Mucosa of descending colon (tissue), 3 donors: ENCODE data around the gene DYNLRB1. TPM values are rescaled to one million over a fixed set of nuclear protein-coding genes. Genes with fewer than 3 reads are reported as not detected.

Experiments used
- ATAC-seq: fragments of 200-7000 bp; cut with Tn5 transposase; one replicate; pipeline ENCODE4 v1.9.1; 2020; ENCODE audit warnings: mild to moderate bottlenecking, moderate library complexity
- DNase-seq, 3 donors: peaks; one replicate each; pipeline ENCODE4 v3.0.0-alpha.2; 2020
- H3K36me3 ChIP-seq: fragments of 200-600 bp; one replicate; pipeline ENCODE4 v1.8.0; 2021; ENCODE audit warnings: low read depth, mild to moderate bottlenecking
- H3K4me1 ChIP-seq: fragments of 200-600 bp; one replicate; pipeline ENCODE4 v1.8.0; 2021; ENCODE audit warnings: low read depth, mild to moderate bottlenecking
- H3K4me3 ChIP-seq: fragments of 200-600 bp; one replicate; pipeline ENCODE4 v1.8.0; 2021; ENCODE audit warnings: mild to moderate bottlenecking
- H3K9me3 ChIP-seq: fragments of 200-600 bp; one replicate; pipeline ENCODE4 v1.8.0; 2021; ENCODE audit warnings: mild to moderate bottlenecking
- intact Hi-C, 2 donors: fragments of 100-400 bp; cut with DNase I in 1 of 2; cut with micrococcal nuclease in 1 of 2; formaldehyde crosslinking; loops; one replicate each; pipeline versions ENCODE4 v1.11.0 to v1.11.1; 2022; cut with DNase I, micrococcal nuclease
- total RNA-seq, 3 donors: library from RNA; stranded (reverse); fragmentation: NEBNext Ultra II Directional in 2 of 3; extraction: Animal tissue kit (Norgen Biotek cat#: 25700) in 2 of 3; gene quantifications; one replicate each; pipeline versions ENCODE4 v1.2.1 to v1.2.4, GENCODE V29; 2021 to 2023
- TF ChIP-seq, protein P1 (sequence below): fragments of 200-600 bp; IDR thresholded peaks from one replicate; pipeline ENCODE4 v1.8.0; 2022; ENCODE audit warnings: antibody characterized with exemption, mild to moderate bottlenecking
- donor health status: DM: no; HTN: no; CAD: no; lungs with moderate emphysema.
- donor health status: DM: no; HTN: no; CAD: no.
- donor health status: DM: no; HTN: yes; CAD: no.

The DYNLRB1 gene
- total RNA-seq, 3 donors from 2014 or later = 110 to 137 (median 119) TPM

DNA sequence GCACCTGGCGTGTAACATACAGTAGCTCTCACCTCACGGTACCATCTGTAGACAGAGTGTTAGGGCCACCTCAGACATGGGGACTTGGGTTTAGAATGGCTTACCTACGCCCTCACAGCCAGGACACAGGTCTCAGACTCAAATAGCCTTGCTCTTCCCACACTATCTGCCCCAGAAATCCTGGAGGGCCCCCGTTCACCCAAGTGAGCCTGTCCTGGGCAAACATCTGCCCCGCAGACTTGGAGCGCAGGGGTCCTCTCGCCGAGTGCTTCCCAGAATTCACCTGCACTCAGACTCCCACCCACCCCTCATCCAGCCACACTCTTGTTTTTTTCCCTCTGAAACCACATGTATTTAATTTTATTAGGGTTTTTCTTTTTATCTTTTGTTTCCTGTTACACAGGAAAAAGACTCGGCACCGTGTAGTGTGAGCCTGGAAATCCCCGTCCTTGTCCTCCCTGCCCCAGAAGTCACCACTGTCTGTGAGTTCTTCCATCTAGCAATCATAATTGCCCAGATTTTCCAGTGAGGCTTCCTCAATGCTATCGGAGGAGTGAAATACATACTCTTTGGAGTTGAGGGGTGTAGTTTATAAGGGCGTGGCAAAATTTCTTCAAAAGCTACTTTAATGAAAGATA, 25.2 kb downstream of the DYNLRB1 start:
- H3K4me1 ChIP-seq = peaks cover 12% of the 10 kb centered on the region
- TF ChIP-seq, protein P1, sequence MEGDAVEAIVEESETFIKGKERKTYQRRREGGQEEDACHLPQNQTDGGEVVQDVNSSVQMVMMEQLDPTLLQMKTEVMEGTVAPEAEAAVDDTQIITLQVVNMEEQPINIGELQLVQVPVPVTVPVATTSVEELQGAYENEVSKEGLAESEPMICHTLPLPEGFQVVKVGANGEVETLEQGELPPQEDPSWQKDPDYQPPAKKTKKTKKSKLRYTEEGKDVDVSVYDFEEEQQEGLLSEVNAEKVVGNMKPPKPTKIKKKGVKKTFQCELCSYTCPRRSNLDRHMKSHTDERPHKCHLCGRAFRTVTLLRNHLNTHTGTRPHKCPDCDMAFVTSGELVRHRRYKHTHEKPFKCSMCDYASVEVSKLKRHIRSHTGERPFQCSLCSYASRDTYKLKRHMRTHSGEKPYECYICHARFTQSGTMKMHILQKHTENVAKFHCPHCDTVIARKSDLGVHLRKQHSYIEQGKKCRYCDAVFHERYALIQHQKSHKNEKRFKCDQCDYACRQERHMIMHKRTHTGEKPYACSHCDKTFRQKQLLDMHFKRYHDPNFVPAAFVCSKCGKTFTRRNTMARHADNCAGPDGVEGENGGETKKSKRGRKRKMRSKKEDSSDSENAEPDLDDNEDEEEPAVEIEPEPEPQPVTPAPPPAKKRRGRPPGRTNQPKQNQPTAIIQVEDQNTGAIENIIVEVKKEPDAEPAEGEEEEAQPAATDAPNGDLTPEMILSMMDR = no peak
- no peaks in the 10 kb centered on the region for H3K9me3 ChIP-seq
- peaks cover 7% of the 10 kb centered on the region for H3K36me3 ChIP-seq
- peak in 2 of 3 donors; percentile 7 to 24 for DNase-seq
- no peak overlapping the region for H3K4me3 ChIP-seq
- no peak for ATAC-seq
- intact Hi-C loops = no loop called here

GRCh38 chr20:34541917-34542316, 25.7 kb downstream of the DYNLRB1 start:
- intact Hi-C loops = no loop called here
- TF ChIP-seq, protein P1 = no peak
- peak in 2 of 3 donors; percentile 16 to 17 for DNase-seq
- no peaks in the 10 kb centered on the region for H3K9me3 ChIP-seq
- peaks cover 12% of the 10 kb centered on the region for H3K4me1 ChIP-seq
- no peak for ATAC-seq
- H3K4me3 ChIP-seq = no peak overlapping the region
- H3K36me3 ChIP-seq = peaks cover 7% of the 10 kb centered on the region

DNA sequence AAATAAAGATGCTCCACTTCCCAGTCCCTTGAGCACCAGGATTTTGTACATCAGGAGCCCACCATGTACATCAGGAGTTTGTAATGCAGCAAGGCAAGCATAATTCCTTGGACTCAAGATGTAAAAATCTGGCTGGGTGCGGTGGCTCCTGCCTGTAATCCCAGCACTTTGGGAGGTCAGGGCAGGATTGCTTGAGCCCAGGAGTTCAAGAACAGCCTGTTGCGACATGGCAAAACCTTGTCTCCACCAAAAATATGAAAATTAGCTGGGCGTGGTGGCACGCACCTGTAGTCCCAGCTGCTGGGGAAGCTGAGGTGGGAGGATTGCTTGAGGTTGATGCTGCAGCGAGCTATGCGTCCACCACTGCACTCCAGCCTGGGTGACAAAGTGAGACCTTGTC, 26.2 kb downstream of the DYNLRB1 start:
- TF ChIP-seq, protein P1 = no peak
- Histone ChIP-seq H3K4me3 (no peak overlapping the region), H3K4me1 (peaks cover 12% of the 10 kb centered on the region), H3K9me3 (no peaks in the 10 kb centered on the region), H3K36me3 (peaks cover 7% of the 10 kb centered on the region)
- intact Hi-C loops = no loop called here
- ATAC-seq (no peak), DNase-seq (peak in 2 of 3 donors; percentile 7 to 19)

DNA sequence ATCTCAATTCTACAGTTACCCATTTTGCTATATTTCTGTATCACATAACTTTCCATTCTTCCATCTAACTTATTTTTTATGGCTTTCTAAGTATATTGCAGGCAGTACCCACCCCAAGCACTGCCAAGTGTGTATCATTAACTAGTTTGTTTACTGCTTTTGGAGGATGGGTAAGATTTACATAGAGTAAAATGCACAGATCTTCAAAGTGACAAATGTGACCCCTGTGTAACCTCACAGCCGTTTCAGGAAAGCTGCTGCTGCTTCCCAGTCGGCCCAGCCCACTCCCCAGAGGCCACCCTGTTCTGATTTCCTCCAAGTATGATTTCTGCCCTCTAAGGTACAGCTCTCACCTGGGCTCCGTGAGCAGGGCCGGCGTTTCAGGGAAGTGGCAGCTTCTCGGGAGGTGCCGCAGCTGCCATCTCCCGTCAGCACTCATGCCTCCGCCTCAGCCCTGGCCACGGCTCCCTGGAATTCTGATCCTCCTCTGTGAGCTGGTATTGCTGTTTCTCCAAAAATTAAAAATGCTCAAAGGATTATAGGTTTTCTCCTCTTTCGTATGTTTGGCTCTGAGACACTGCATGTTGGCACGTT, 27.3 kb downstream of the DYNLRB1 start:
- peak; percentile 40 to 63 (median 55) for DNase-seq
- intact Hi-C loops = no loop called here
- peaks cover 14% of the 10 kb centered on the region for H3K4me1 ChIP-seq
- H3K36me3 ChIP-seq = peaks cover 7% of the 10 kb centered on the region
- TF ChIP-seq, protein P1 = no peak
- no peaks in the 10 kb centered on the region for H3K9me3 ChIP-seq
- no peak overlapping the region for H3K4me3 ChIP-seq
- ATAC-seq = peak; percentile 64

DNA sequence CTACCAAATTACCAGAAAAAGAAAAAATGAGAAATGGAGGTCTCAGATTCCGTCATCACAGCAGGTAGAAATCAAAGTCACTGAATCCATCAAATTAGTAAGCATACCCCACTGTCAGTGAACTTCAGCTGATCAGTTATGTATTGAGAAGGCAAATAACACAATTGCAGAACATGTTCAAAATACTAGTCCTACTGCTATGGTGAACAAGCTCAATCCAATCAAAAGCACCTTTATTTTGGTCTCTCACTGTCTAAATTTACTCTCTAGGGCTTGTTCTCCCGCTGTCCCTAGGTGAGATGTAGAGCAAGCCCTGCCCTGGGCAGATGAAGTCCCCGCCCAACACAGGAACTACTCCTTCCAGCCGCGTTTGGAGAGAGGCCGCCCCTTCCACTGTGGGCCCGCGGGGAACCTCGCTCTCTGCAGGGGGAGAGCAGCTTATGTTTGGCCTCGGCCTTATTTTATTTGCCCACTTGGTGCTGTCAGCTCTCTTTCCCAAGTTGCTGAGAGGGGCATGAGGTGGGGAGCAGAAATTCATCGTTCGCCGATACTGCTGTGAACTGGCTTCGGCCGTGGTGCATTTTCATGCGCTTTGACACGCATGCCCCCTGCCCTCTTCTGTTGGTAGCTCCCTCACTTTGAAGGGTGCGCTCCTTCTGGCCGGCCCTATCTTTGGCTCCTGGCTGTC, 28.0 kb downstream of the DYNLRB1 start:
- ATAC-seq (peak; percentile 61), DNase-seq (peak; percentile 36 to 51 (median 46))
- H3K9me3 ChIP-seq = no peaks in the 10 kb centered on the region
- H3K4me1 ChIP-seq = peaks cover 14% of the 10 kb centered on the region
- intact Hi-C loops = no loop called here
- H3K4me3 ChIP-seq = no peak overlapping the region
- TF ChIP-seq, protein P1 = no peak
- peaks cover 7% of the 10 kb centered on the region for H3K36me3 ChIP-seq
